SK-N-MC (cell line): Measurements from ENCODE around the gene PAN3.

Source experiments
- EZH2 ChIP-seq: fragments of 200-600 bp; sonication (generic); IDR thresholded peaks from one replicate; pipeline ENCODE4 v1.6.1; 2017; ENCODE audit warnings: antibody characterized with exemption
- POLR2AphosphoS5 ChIP-seq: IDR thresholded peaks from 2 replicates; pipeline ENCODE4 v1.6.1; 2012; ENCODE audit warnings: mild to moderate bottlenecking, low read depth, low read length, borderline replicate concordance

GRCh38 chr13:28137596-28137995 lies 749 bp upstream of the PAN3 start:
- TF ChIP-seq POLR2AphosphoS5 (no peak), EZH2 (no peak)
